HCT116 (cell line): ENCODE results near the gene BRIP1. TPM values are rescaled to one million over a fixed set of nuclear protein-coding genes. Genes with fewer than 3 reads are reported as not detected.

Source experiments
- ATAC-seq: fragments of 200-7000 bp; cut with Tn5 transposase; 2 replicates; pipeline ENCODE4 v1.9.1; 2020; ENCODE audit warnings: mild to moderate bottlenecking, moderate library complexity
- BruUV-seq: library from RNA; stranded (reverse); fragments of 400-500 nt; replicated peaks from 2 replicates; lab custom pipeline; 2021; lab: Mats Ljungman, UMichigan
- CTCF ChIA-PET: fragments of 300-600 bp; sonication (Branson Sonifier 250); formaldehyde crosslinking; loops from one replicate; lab custom pipeline; 2021; ENCODE audit warnings: antibody characterized with exemption; lab: Charles Lee
- POLR2A ChIA-PET: fragments of 300-600, 350-600 bp; sonication (Branson Sonifier 250); formaldehyde crosslinking; loops from one replicate; lab custom pipeline; 2021; ENCODE audit warnings: antibody characterized with exemption; lab: Charles Lee
- RAD21 ChIA-PET, 2 experiments: fragments of 300-600 bp; sonication (Branson Sonifier 250); formaldehyde crosslinking; loops; one replicate each; lab custom pipeline; 2023; ENCODE audit warnings: low total read pairs in 2 of 2; ENCODE audit not compliant: uncharacterized antibody in 2 of 2, unreplicated experiment in 2 of 2, low non-redundant PET in 1 of 2; lab: Charles Lee
- DNase-seq: peaks from one replicate; pipeline ENCODE4 v3.0.0-alpha.2; 2010; ENCODE audit warnings: low read depth, low spot score
- H2AFZ ChIP-seq: fragments of 200-600 bp; shearing (Covaris generic), sonication (generic); 2 replicates; pipeline ENCODE4 v1.6.1; 2017; ENCODE audit warnings: low read depth, mixed run types, mixed read lengths, antibody characterized with exemption, low read length; ENCODE audit not compliant: poor library complexity, severe bottlenecking
- H3K27ac ChIP-seq: 2 replicates; pipeline ENCODE4 v1.5.1; 2012; ENCODE audit warnings: low read depth, low read length
- H3K27me3 ChIP-seq: fragments of 200-600 bp; sonication (generic); 2 replicates; pipeline ENCODE4 v1.6.1; 2016; ENCODE audit warnings: mixed run types, low read length, mixed read lengths; ENCODE audit not compliant: insufficient read depth
- H3K36me3 ChIP-seq, 2 experiments: fragments of 200-500 bp in 1 of 2; fragments of 200-600 bp in 1 of 2; sonication (Bioruptor generic) in 1 of 2; sonication (generic) in 1 of 2; 2 replicates each; pipeline versions ENCODE4 v1.5.1 to v1.6.1; 2014 to 2016; ENCODE audit warnings: low read length in 2 of 2, inconsistent platforms in 1 of 2, mixed read lengths in 1 of 2, mixed run types in 1 of 2; ENCODE audit not compliant: insufficient read depth in 2 of 2, control insufficient read depth in 1 of 2
- H3K4me1 ChIP-seq, 2 experiments: fragments of 200-600 bp in 1 of 2; sonication (generic) in 1 of 2; 2 replicates each; pipeline versions ENCODE4 v1.5.1 to v1.6.1; 2012 to 2017; ENCODE audit warnings: low read length in 2 of 2, inconsistent platforms in 1 of 2, mild to moderate bottlenecking in 1 of 2, mixed read lengths in 1 of 2, mixed run types in 1 of 2, moderate library complexity in 1 of 2; ENCODE audit not compliant: insufficient read depth in 2 of 2, control insufficient read depth in 1 of 2
- H3K4me2 ChIP-seq: fragments of 200-600 bp; sonication (generic); 2 replicates; pipeline ENCODE4 v1.6.1; 2017; ENCODE audit warnings: mixed run types, low read length, mixed read lengths
- H3K4me3 ChIP-seq, 2 experiments: fragments of 200-600 bp in 1 of 2; sonication (generic) in 1 of 2; replicated peaks in 1 of 2; 2 replicates each; pipeline ENCODE4 v1.5.1; 2011 to 2016; ENCODE audit warnings: low read length in 2 of 2, control low read depth in 1 of 2, low read depth in 1 of 2, mild to moderate bottlenecking in 1 of 2, mixed read lengths in 1 of 2, mixed run types in 1 of 2
- H3K79me2 ChIP-seq: fragments of 200-600 bp; sonication (generic); 2 replicates; pipeline ENCODE4 v1.6.1; 2017; ENCODE audit warnings: mild to moderate bottlenecking, mixed run types, low read length, moderate library complexity, mixed read lengths; ENCODE audit not compliant: insufficient read depth
- H3K9ac ChIP-seq: fragments of 200-600 bp; sonication (generic); 2 replicates; pipeline ENCODE4 v1.6.1; 2016; ENCODE audit warnings: low read length, mixed read lengths
- H3K9me2 ChIP-seq: fragments of 200-600 bp; sonication (generic), shearing (Covaris generic); 2 replicates; pipeline ENCODE4 v1.6.1; 2017; ENCODE audit warnings: mixed run types, mild to moderate bottlenecking, moderate library complexity; ENCODE audit not compliant: insufficient read depth
- H3K9me3 ChIP-seq, 2 experiments: fragments of 200-500 bp in 1 of 2; fragments of 200-600 bp in 1 of 2; sonication (Bioruptor generic) in 1 of 2; sonication (generic) in 1 of 2; 2 replicates each; pipeline ENCODE4 v1.6.1; 2014 to 2017; ENCODE audit warnings: low read length in 2 of 2, mixed read lengths in 2 of 2, inconsistent platforms in 1 of 2, low read depth in 1 of 2, mild to moderate bottlenecking in 1 of 2, mixed run types in 1 of 2, moderate library complexity in 1 of 2; ENCODE audit not compliant: control insufficient read depth in 1 of 2, insufficient read depth in 1 of 2
- H4K20me1 ChIP-seq: fragments of 200-600 bp; sonication (generic), shearing (Covaris generic); 2 replicates; pipeline ENCODE4 v1.6.1; 2017; ENCODE audit warnings: mixed run types, mild to moderate bottlenecking, moderate library complexity; ENCODE audit not compliant: insufficient read depth
- CEBPB ChIP-seq: IDR thresholded peaks from 2 replicates; pipeline ENCODE4 v1.6.1; 2012; ENCODE audit warnings: low read depth
- FOSL1 ChIP-seq: IDR thresholded peaks from 2 replicates; pipeline ENCODE4 v1.6.1; 2012; ENCODE audit warnings: low read depth
- POLR2A ChIP-seq: IDR thresholded peaks from 2 replicates; pipeline ENCODE4 v1.7.0; 2011; ENCODE audit warnings: borderline replicate concordance; ENCODE audit not compliant: insufficient read depth, insufficient read length; ENCODE audit errors: extremely low read depth
- REST ChIP-seq: IDR thresholded peaks from 2 replicates; pipeline ENCODE4 v1.6.1; 2012; ENCODE audit warnings: low read depth
- SIN3A ChIP-seq: IDR thresholded peaks from 2 replicates; pipeline ENCODE4 v1.6.1; 2012; ENCODE audit warnings: low read depth
- SP1 ChIP-seq: IDR thresholded peaks from 2 replicates; pipeline ENCODE4 v1.6.1; 2012; ENCODE audit warnings: low read depth
- YY1 ChIP-seq: IDR thresholded peaks from 2 replicates; pipeline ENCODE4 v1.6.1; 2011; ENCODE audit warnings: low read length, low read depth, moderate library complexity, mild to moderate bottlenecking; ENCODE audit not compliant: insufficient replicate concordance; ENCODE audit errors: extremely low read depth
- ZFX ChIP-seq: fragments of 450-650 bp; IDR thresholded peaks from 2 replicates; pipeline ENCODE4 v1.6.1; 2017
- intact Hi-C: fragments of 100-400 bp; cut with micrococcal nuclease; formaldehyde crosslinking; loops from 2 replicates; pipeline ENCODE4 v1.10.0; 2022
- total RNA-seq: library from RNA; stranded (reverse); gene quantifications from one replicate; pipeline ENCODE4 v1.2.1, GENCODE V29; 2021; ENCODE audit not compliant: unreplicated experiment
- TF ChIP-seq, protein P1 (sequence below), 3 experiments: fragments of 200-600 bp in 1 of 3; sonication (generic) in 1 of 3; IDR thresholded peaks in 2 of 3; conservative IDR thresholded peaks in 1 of 3; 2 replicates each; pipeline ENCODE4 v1.5.1; 2012 to 2017; ENCODE audit warnings: low read depth in 2 of 3, low read length in 2 of 3, antibody characterized with exemption in 1 of 3, borderline replicate concordance in 1 of 3, control low read depth in 1 of 3, mild to moderate bottlenecking in 1 of 3, mixed read lengths in 1 of 3, mixed run types in 1 of 3, moderate library complexity in 1 of 3; ENCODE audit not compliant: insufficient read depth in 1 of 3
- TF ChIP-seq, protein P2 (sequence below): IDR thresholded peaks from 2 replicates; pipeline ENCODE4 v1.6.1; 2012
- TF ChIP-seq, protein P3 (sequence below): IDR thresholded peaks from 2 replicates; pipeline ENCODE4 v1.6.1; 2012
- TF ChIP-seq, protein P4 (sequence below): IDR thresholded peaks from 2 replicates; pipeline ENCODE4 v1.6.1; 2011; ENCODE audit warnings: mild to moderate bottlenecking, low read length, moderate library complexity; ENCODE audit not compliant: insufficient replicate concordance; ENCODE audit errors: extremely low read depth

Gene BRIP1
- total RNA-seq, 1 experiment from 2014 or later = 22.2 TPM

- ChIA-PET POLR2A (no interaction called here), CTCF (no interaction called here), RAD21 (no interaction called here)
- no TSS peak for BruUV-seq
- Histone ChIP-seq H3K27ac (no peak overlapping the region), H3K4me3 (no peak overlapping the region), H3K79me2 (no peaks in the 10 kb centered on the region), H3K4me1 (no peaks in the 10 kb centered on the region), H3K9ac (no peak overlapping the region), H3K4me2 (no peak overlapping the region), H3K9me2 (0 out of 2 replicates have a peak, but pooled peaks cover 6% of the 10 kb centered on the region), H4K20me1 (no peaks in the 10 kb centered on the region), H3K27me3 (no peaks in the 10 kb centered on the region), H3K9me3 (0 out of 4 replicates have a peak, but pooled peaks cover 0 to 3% of the 10 kb centered on the region in 2 experiments), H2AFZ (no peak overlapping the region), H3K36me3 (no peaks in the 10 kb centered on the region)
- no peak for TF ChIP-seq YY1
- TF ChIP-seq, protein P1, sequence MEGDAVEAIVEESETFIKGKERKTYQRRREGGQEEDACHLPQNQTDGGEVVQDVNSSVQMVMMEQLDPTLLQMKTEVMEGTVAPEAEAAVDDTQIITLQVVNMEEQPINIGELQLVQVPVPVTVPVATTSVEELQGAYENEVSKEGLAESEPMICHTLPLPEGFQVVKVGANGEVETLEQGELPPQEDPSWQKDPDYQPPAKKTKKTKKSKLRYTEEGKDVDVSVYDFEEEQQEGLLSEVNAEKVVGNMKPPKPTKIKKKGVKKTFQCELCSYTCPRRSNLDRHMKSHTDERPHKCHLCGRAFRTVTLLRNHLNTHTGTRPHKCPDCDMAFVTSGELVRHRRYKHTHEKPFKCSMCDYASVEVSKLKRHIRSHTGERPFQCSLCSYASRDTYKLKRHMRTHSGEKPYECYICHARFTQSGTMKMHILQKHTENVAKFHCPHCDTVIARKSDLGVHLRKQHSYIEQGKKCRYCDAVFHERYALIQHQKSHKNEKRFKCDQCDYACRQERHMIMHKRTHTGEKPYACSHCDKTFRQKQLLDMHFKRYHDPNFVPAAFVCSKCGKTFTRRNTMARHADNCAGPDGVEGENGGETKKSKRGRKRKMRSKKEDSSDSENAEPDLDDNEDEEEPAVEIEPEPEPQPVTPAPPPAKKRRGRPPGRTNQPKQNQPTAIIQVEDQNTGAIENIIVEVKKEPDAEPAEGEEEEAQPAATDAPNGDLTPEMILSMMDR (IDR thresholded peaks at IDR 0.05 in 2 of 3, conservative IDR thresholded peaks at IDR 0.05 in 1 of 3; ENCODE audit: borderline replicate concordance in 1 of 3, insufficient read depth in 1 of 3, low read depth in 2 of 3, low read length in 2 of 3) = no peak
- TF ChIP-seq SP1 = no peak
- no peak for TF ChIP-seq FOSL1
- no peak for TF ChIP-seq POLR2A
- no peak for TF ChIP-seq CEBPB
- no peak for TF ChIP-seq REST
- no peak for TF ChIP-seq SIN3A
- TF ChIP-seq, protein P2, sequence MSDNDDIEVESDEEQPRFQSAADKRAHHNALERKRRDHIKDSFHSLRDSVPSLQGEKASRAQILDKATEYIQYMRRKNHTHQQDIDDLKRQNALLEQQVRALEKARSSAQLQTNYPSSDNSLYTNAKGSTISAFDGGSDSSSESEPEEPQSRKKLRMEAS = no peak
- TF ChIP-seq, protein P3, sequence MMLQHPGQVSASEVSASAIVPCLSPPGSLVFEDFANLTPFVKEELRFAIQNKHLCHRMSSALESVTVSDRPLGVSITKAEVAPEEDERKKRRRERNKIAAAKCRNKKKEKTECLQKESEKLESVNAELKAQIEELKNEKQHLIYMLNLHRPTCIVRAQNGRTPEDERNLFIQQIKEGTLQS = no peak
- TF ChIP-seq ZFX = no peak
- TF ChIP-seq, protein P4, sequence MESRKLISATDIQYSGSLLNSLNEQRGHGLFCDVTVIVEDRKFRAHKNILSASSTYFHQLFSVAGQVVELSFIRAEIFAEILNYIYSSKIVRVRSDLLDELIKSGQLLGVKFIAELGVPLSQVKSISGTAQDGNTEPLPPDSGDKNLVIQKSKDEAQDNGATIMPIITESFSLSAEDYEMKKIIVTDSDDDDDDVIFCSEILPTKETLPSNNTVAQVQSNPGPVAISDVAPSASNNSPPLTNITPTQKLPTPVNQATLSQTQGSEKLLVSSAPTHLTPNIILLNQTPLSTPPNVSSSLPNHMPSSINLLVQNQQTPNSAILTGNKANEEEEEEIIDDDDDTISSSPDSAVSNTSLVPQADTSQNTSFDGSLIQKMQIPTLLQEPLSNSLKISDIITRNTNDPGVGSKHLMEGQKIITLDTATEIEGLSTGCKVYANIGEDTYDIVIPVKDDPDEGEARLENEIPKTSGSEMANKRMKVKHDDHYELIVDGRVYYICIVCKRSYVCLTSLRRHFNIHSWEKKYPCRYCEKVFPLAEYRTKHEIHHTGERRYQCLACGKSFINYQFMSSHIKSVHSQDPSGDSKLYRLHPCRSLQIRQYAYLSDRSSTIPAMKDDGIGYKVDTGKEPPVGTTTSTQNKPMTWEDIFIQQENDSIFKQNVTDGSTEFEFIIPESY = no peak
- ATAC-seq (no peak), DNase-seq (no peak)
- intact Hi-C loops = loop anchor here (10.0 kb wide), 1 partner anchor 592 kb away; no protein-coding TSS in a partner anchor
Measured at GRCh38 chr17:61632826-61633225, 230.5 kb downstream of the BRIP1 start.
